Endothelial cell of umbilical vein (primary cell): ENCODE results near the gene COL28A1.

ENCODE experiments used
- CTCF ChIP-seq, 2 donors: IDR thresholded peaks; 1 replicate in 1 of 2; 2 replicates in 1 of 2; pipeline ENCODE4 v1.5.1; 2011; ENCODE audit warnings: low read length in 2 of 2, mild to moderate bottlenecking in 2 of 2, moderate library complexity in 2 of 2, control low read depth in 1 of 2, inconsistent platforms in 1 of 2, low read depth in 1 of 2; ENCODE audit not compliant: insufficient read depth in 1 of 2; ENCODE audit errors: extremely low read depth in 1 of 2
- EZH2 ChIP-seq: IDR thresholded peaks from 2 replicates; pipeline ENCODE4 v1.6.1; 2012; ENCODE audit warnings: borderline replicate concordance, low read depth, mild to moderate bottlenecking, moderate library complexity, low read length, inconsistent platforms; ENCODE audit not compliant: severe bottlenecking
- FOS ChIP-seq: IDR thresholded peaks from 2 replicates; pipeline ENCODE4 v1.6.1; 2011; ENCODE audit warnings: mild to moderate bottlenecking, low read length, moderate library complexity, borderline replicate concordance; ENCODE audit not compliant: insufficient read depth
- GATA2 ChIP-seq: IDR thresholded peaks from 2 replicates; pipeline ENCODE4 v1.7.0; 2011; ENCODE audit warnings: low read depth, mild to moderate bottlenecking, moderate library complexity, mixed read lengths, low read length; ENCODE audit not compliant: insufficient read length, insufficient read depth
- JUN ChIP-seq: IDR thresholded peaks from 2 replicates; pipeline ENCODE4 v1.6.1; 2011; ENCODE audit warnings: borderline replicate concordance, low read depth; ENCODE audit not compliant: insufficient read length, insufficient read depth
- MAX ChIP-seq: IDR thresholded peaks from 2 replicates; pipeline ENCODE4 v1.6.1; 2011; ENCODE audit not compliant: insufficient read depth, insufficient read length
- MYC ChIP-seq: IDR thresholded peaks from one replicate; pipeline ENCODE4 v1.6.1; 2011; ENCODE audit warnings: mild to moderate bottlenecking, low read depth, low read length
- POLR2A ChIP-seq: IDR thresholded peaks from 2 replicates; pipeline ENCODE4 v1.6.1; 2012; ENCODE audit warnings: low read depth, mild to moderate bottlenecking, control low read depth, low read length
- POLR2AphosphoS5 ChIP-seq: IDR thresholded peaks from 2 replicates; pipeline ENCODE4 v1.6.1; 2012; ENCODE audit warnings: low read depth, mild to moderate bottlenecking, control low read depth, low read length, moderate library complexity; ENCODE audit not compliant: insufficient read depth

DNA sequence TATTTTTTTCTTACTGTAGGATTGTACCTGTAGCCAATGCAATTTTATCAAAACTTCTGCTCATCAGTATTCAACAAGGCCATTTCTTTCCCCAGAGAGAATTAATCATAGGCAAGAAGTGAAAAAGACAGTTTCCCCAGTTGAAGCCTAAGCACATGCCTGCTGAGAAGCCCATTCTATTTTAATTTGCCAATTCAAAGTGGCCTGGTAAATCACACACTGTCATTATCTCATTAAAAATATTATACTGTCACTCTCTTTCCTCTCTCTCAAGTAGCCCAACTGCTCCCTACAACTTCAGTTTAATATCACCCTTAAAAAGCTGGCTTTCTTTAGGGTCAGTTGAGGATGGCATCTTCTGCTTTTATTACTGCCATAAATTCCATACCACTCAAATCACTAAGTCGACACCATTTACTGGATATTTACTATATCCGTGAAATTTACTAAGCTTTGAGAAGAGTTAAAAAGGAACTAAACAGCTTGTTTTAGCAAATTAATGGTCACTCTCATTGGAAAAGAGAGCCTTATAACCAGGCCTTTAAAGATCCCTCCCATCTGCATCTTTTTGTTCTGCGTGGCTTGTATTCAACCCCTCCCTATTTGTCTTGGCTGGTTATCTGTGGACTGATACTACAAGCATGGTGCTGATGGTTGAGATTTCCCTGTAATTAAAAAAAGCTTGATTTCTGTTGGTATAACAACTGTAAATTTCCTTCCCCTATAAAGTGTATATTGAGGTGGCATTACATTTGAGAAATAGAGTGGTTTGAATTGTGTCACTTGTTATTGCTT, 30.6 kb downstream of the COL28A1 start:
- TF ChIP-seq MYC (no peak), FOS (no peak), CTCF (IDR thresholded peaks at IDR 0.05; ENCODE audit: extremely low read depth in 1 of 2, insufficient read depth in 1 of 2, low read depth in 1 of 2, low read length in 2 of 2) (no peak), POLR2A (no peak), GATA2 (no peak), MAX (no peak), EZH2 (no peak), POLR2AphosphoS5 (no peak), JUN (no peak)
